ENCODE results near the gene DCDC1.

Gene DCDC1

GRCh38 chr11:31059529-31059928 is 310.0 kb downstream of the DCDC1 start:
- H2AFZ ChIP-seq (ENCODE audit: low read length, unreplicated experiment): no peak overlapping the region
- no peaks in the 10 kb centered on the region for H3K27me3 ChIP-seq (ENCODE audit: insufficient read depth, low read length)
- no peak overlapping the region for H3K4me3 ChIP-seq (ENCODE audit: low read depth, low read length)
- no peaks in the 10 kb centered on the region for H3K4me1 ChIP-seq (ENCODE audit: control insufficient read depth, insufficient read depth, low read length, unreplicated experiment)
- no peaks in the 10 kb centered on the region for H3K36me3 ChIP-seq (ENCODE audit: insufficient read depth, low read length)
- no peak overlapping the region for H3K27ac ChIP-seq (ENCODE audit: low read depth, low read length)
- no peaks in the 10 kb centered on the region for H3K79me2 ChIP-seq (ENCODE audit: control insufficient read depth, insufficient read depth, low read length, unreplicated experiment)

- H3K4me1 ChIP-seq (ENCODE audit: control insufficient read depth, insufficient read depth, low read length, unreplicated experiment): no peaks in the 10 kb centered on the region
- peaks cover 5% of the 10 kb centered on the region; the same call in 1 of the 2 replicates for H3K27me3 ChIP-seq (ENCODE audit: insufficient read depth, low read length)
- no peak overlapping the region for H3K27ac ChIP-seq (ENCODE audit: low read depth, low read length)
- H2AFZ ChIP-seq (ENCODE audit: low read length, unreplicated experiment): no peak overlapping the region
- no peaks in the 10 kb centered on the region for H3K36me3 ChIP-seq (ENCODE audit: insufficient read depth, low read length)
- no peak overlapping the region for H3K4me3 ChIP-seq (ENCODE audit: low read depth, low read length)
- H3K79me2 ChIP-seq (ENCODE audit: control insufficient read depth, insufficient read depth, low read length, unreplicated experiment): no peaks in the 10 kb centered on the region
Observed at GRCh38 chr11:31050061-31050765, 319.3 kb downstream of the DCDC1 start.

- H2AFZ ChIP-seq (ENCODE audit: low read length, unreplicated experiment): no peak overlapping the region
- H3K4me1 ChIP-seq (ENCODE audit: control insufficient read depth, insufficient read depth, low read length, unreplicated experiment): no peaks in the 10 kb centered on the region
- no peaks in the 10 kb centered on the region for H3K79me2 ChIP-seq (ENCODE audit: control insufficient read depth, insufficient read depth, low read length, unreplicated experiment)
- no peak overlapping the region for H3K27ac ChIP-seq (ENCODE audit: low read depth, low read length)
- H3K4me3 ChIP-seq (ENCODE audit: low read depth, low read length): no peak overlapping the region
- H3K27me3 ChIP-seq (ENCODE audit: insufficient read depth, low read length): peaks cover 23% of the 10 kb centered on the region
- no peaks in the 10 kb centered on the region for H3K36me3 ChIP-seq (ENCODE audit: insufficient read depth, low read length)
Observed at GRCh38 chr11:31045335-31045734, 324.2 kb downstream of the DCDC1 start.

DNA sequence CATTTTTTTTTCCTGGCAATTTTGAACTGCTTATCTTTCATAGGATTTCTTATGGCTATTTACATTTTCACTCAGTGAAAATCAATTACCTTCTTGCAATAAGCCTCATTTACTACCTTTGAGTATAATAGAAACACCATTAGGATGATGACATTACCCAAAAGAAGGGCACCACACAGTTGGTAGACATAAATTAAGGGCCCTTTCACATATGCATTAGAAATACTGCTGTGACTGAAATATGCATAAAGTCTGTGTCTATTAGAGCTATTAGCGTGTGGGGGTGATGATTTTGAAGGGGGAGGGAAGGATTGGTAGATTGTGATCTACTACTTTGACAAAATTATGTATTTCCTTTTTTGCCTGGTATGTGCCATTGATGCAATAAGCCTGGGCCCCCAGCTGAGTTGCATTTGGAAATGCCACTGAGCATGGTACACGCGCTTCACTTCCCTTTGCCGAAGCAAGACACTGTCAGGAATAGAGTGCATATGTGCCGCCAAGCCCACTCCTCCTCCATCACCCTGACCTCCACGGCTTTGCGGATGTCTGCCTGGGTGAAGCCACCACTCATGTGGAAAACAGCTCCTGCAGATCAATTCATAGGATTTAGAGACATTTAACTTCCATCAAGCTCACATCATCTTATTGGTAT is 339.3 kb downstream of the DCDC1 start:
- H3K27me3 ChIP-seq (ENCODE audit: insufficient read depth, low read length): 0 out of 2 replicates have a peak, but pooled peaks cover 3% of the 10 kb centered on the region
- H3K4me1 ChIP-seq (ENCODE audit: control insufficient read depth, insufficient read depth, low read length, unreplicated experiment): no peaks in the 10 kb centered on the region
- no peak overlapping the region for H3K4me3 ChIP-seq (ENCODE audit: low read depth, low read length)
- no peak overlapping the region for H2AFZ ChIP-seq (ENCODE audit: low read length, unreplicated experiment)
- no peak overlapping the region for H3K27ac ChIP-seq (ENCODE audit: low read depth, low read length)
- H3K79me2 ChIP-seq (ENCODE audit: control insufficient read depth, insufficient read depth, low read length, unreplicated experiment): no peaks in the 10 kb centered on the region
- no peaks in the 10 kb centered on the region for H3K36me3 ChIP-seq (ENCODE audit: insufficient read depth, low read length)

DNA sequence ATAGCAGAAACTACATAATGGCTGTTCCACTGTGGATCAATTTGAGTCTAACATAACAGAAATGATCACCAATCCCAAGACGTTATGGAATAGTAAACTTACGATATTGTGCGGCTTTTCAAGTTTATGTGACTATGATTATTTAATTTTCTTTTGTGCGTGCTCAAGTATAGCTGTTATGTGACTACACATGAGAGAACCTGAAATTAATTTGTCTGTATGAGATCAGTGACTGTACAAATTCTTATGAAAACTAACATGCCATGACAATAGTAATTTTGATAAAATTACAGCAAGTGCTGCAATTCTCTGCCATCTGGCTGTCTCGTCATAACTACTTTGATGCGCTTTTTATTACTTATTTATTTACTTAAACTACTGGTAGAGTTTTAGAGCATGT is 343.2 kb downstream of the DCDC1 start:
- H3K79me2 ChIP-seq (ENCODE audit: control insufficient read depth, insufficient read depth, low read length, unreplicated experiment): no peaks in the 10 kb centered on the region
- no peaks in the 10 kb centered on the region for H3K4me1 ChIP-seq (ENCODE audit: control insufficient read depth, insufficient read depth, low read length, unreplicated experiment)
- H3K36me3 ChIP-seq (ENCODE audit: insufficient read depth, low read length): no peaks in the 10 kb centered on the region
- 0 out of 2 replicates have a peak, but pooled peaks cover 3% of the 10 kb centered on the region for H3K27me3 ChIP-seq (ENCODE audit: insufficient read depth, low read length)
- no peak overlapping the region for H3K4me3 ChIP-seq (ENCODE audit: low read depth, low read length)
- H3K27ac ChIP-seq (ENCODE audit: low read depth, low read length): no peak overlapping the region
- H2AFZ ChIP-seq (ENCODE audit: low read length, unreplicated experiment): no peak overlapping the region

- no peak overlapping the region for H2AFZ ChIP-seq (ENCODE audit: low read length, unreplicated experiment)
- no peaks in the 10 kb centered on the region for H3K79me2 ChIP-seq (ENCODE audit: control insufficient read depth, insufficient read depth, low read length, unreplicated experiment)
- no peak overlapping the region for H3K4me3 ChIP-seq (ENCODE audit: low read depth, low read length)
- H3K36me3 ChIP-seq (ENCODE audit: insufficient read depth, low read length): no peaks in the 10 kb centered on the region
- H3K27me3 ChIP-seq (ENCODE audit: insufficient read depth, low read length): 0 out of 2 replicates have a peak, but pooled peaks cover 6% of the 10 kb centered on the region
- H3K27ac ChIP-seq (ENCODE audit: low read depth, low read length): no peak overlapping the region
- no peaks in the 10 kb centered on the region for H3K4me1 ChIP-seq (ENCODE audit: control insufficient read depth, insufficient read depth, low read length, unreplicated experiment)
Observed at GRCh38 chr11:31022080-31022479, 347.5 kb downstream of the DCDC1 start.

GRCh38 chr11:31019786-31020185 is 349.8 kb downstream of the DCDC1 start:
- Histone ChIP-seq H2AFZ (ENCODE audit: low read length, unreplicated experiment) (no peak overlapping the region), H3K27me3 (ENCODE audit: insufficient read depth, low read length) (peaks cover 3% of the 10 kb centered on the region; the same call in 1 of the 2 replicates), H3K27ac (ENCODE audit: low read depth, low read length) (no peak overlapping the region), H3K79me2 (ENCODE audit: control insufficient read depth, insufficient read depth, low read length, unreplicated experiment) (no peaks in the 10 kb centered on the region), H3K4me1 (ENCODE audit: control insufficient read depth, insufficient read depth, low read length, unreplicated experiment) (no peaks in the 10 kb centered on the region), H3K36me3 (ENCODE audit: insufficient read depth, low read length) (no peaks in the 10 kb centered on the region), H3K4me3 (ENCODE audit: low read depth, low read length) (no peak overlapping the region)

GRCh38 chr11:31005202-31005601 is 364.3 kb downstream of the DCDC1 start:
- Histone ChIP-seq H3K36me3 (ENCODE audit: insufficient read depth, low read length) (no peaks in the 10 kb centered on the region), H3K4me3 (ENCODE audit: low read depth, low read length) (no peak overlapping the region), H2AFZ (ENCODE audit: low read length, unreplicated experiment) (no peak overlapping the region), H3K4me1 (ENCODE audit: control insufficient read depth, insufficient read depth, low read length, unreplicated experiment) (no peaks in the 10 kb centered on the region), H3K27ac (ENCODE audit: low read depth, low read length) (no peak overlapping the region), H3K79me2 (ENCODE audit: control insufficient read depth, insufficient read depth, low read length, unreplicated experiment) (no peaks in the 10 kb centered on the region), H3K27me3 (ENCODE audit: insufficient read depth, low read length) (0 out of 2 replicates have a peak, but pooled peaks cover 3% of the 10 kb centered on the region)

- H3K27me3 ChIP-seq (ENCODE audit: insufficient read depth, low read length): 0 out of 2 replicates have a peak, but pooled peaks cover 8% of the 10 kb centered on the region
Observed at GRCh38 chr11:31001427-31001826, 368.1 kb downstream of the DCDC1 start.

GRCh38 chr11:31000381-31000780 is 369.2 kb downstream of the DCDC1 start:
- Histone ChIP-seq H3K79me2 (ENCODE audit: control insufficient read depth, insufficient read depth, low read length, unreplicated experiment) (no peaks in the 10 kb centered on the region), H3K4me1 (ENCODE audit: control insufficient read depth, insufficient read depth, low read length, unreplicated experiment) (no peaks in the 10 kb centered on the region), H2AFZ (ENCODE audit: low read length, unreplicated experiment) (no peak overlapping the region), H3K4me3 (ENCODE audit: low read depth, low read length) (no peak overlapping the region), H3K36me3 (ENCODE audit: insufficient read depth, low read length) (no peaks in the 10 kb centered on the region), H3K27me3 (ENCODE audit: insufficient read depth, low read length) (0 out of 2 replicates have a peak, but pooled peaks cover 8% of the 10 kb centered on the region), H3K27ac (ENCODE audit: low read depth, low read length) (no peak overlapping the region)

More at GRCh38 chr11:31001427-31001826, 368.1 kb downstream of the DCDC1 start:
- Histone ChIP-seq H3K27ac (ENCODE audit: low read depth, low read length) (no peak overlapping the region), H3K4me3 (ENCODE audit: low read depth, low read length) (no peak overlapping the region), H3K36me3 (ENCODE audit: insufficient read depth, low read length) (no peaks in the 10 kb centered on the region), H2AFZ (ENCODE audit: low read length, unreplicated experiment) (no peak overlapping the region), H3K79me2 (ENCODE audit: control insufficient read depth, insufficient read depth, low read length, unreplicated experiment) (no peaks in the 10 kb centered on the region), H3K4me1 (ENCODE audit: control insufficient read depth, insufficient read depth, low read length, unreplicated experiment) (no peaks in the 10 kb centered on the region)

DNA sequence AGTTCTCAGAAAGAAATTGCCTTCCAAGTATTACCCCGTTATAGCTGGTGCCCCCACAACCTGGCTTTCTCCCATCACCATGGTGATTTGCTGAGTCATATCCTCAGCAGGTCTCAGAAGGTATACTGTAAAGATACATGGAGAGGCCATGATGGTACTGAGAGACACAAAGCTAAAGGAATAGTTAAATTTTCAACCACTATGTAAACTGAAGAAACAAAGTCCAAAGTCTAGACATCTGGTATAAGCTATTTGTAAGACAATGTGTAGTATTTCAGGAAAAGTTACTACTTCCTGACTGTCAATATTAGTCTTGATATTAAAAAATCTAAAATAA is 377.1 kb downstream of the DCDC1 start:
- H3K27me3 ChIP-seq (ENCODE audit: insufficient read depth, low read length): no peaks in the 10 kb centered on the region
- no peak overlapping the region for H3K4me3 ChIP-seq (ENCODE audit: low read depth, low read length)
- no peak overlapping the region for H2AFZ ChIP-seq (ENCODE audit: low read length, unreplicated experiment)
- no peak overlapping the region for H3K27ac ChIP-seq (ENCODE audit: low read depth, low read length)
- H3K4me1 ChIP-seq (ENCODE audit: control insufficient read depth, insufficient read depth, low read length, unreplicated experiment): no peaks in the 10 kb centered on the region
- H3K36me3 ChIP-seq (ENCODE audit: insufficient read depth, low read length): no peaks in the 10 kb centered on the region
- no peaks in the 10 kb centered on the region for H3K79me2 ChIP-seq (ENCODE audit: control insufficient read depth, insufficient read depth, low read length, unreplicated experiment)
